Renal cortex interstitium (tissue), 15 donors: Measurements from ENCODE around the gene CASR. TPM values are rescaled to one million over a fixed set of nuclear protein-coding genes. Genes with fewer than 3 reads are reported as not detected.
A peak's percentile ranks its signal among the peaks of the same experiment; 100 is the strongest.
"Not testable (repeated sequence)": the region's sequence is repeated elsewhere in the genome, so short reads cannot be mapped to it uniquely, and the experiment has no call there.

Experiments used
- DNase-seq, 11 donors: peaks; one replicate each; pipeline ENCODE4 v3.0.0-alpha.2; 2013; ENCODE audit warnings: low read depth in 9 of 11, low spot score in 4 of 11; ENCODE audit errors: extremely low read depth in 1 of 11
- long read RNA-seq, 16 experiments: transcript quantifications; one replicate each; lab custom pipeline, GENCODE V29; 2026
- polyA plus RNA-seq, 3 donors: library from polyadenylated mRNA; unstranded; fragments of 120-200 nt; gene quantifications; one replicate each; pipeline ENCODE4 v1.2.1, GENCODE V29; 2013; ENCODE audit not compliant: insufficient read length in 3 of 3

CASR gene
- polyA plus RNA-seq = 10 to 100 TPM; 22.8 to 30.5 (median 26.8) TPM
- long read RNA-seq, donor 1, full-length matches to known transcripts = 2 of 2 reads
- long read RNA-seq, donor 1, partial matches to known transcripts = 0 of 2 reads
- long read RNA-seq, donor 1, other reads (novel, unspliced or antisense) = 0 of 2 reads
- long read RNA-seq, donor 2, full-length matches to known transcripts = 2 of 2 reads
- long read RNA-seq, donor 2, partial matches to known transcripts = 0 of 2 reads
- long read RNA-seq, donor 2, other reads (novel, unspliced or antisense) = 0 of 2 reads
- long read RNA-seq, donor 3, full-length matches to known transcripts = 5 of 11 reads
- long read RNA-seq, donor 3, partial matches to known transcripts = 6 of 11 reads
- long read RNA-seq, donor 3, other reads (novel, unspliced or antisense) = 0 of 11 reads
- long read RNA-seq, donor 4, full-length matches to known transcripts = 2 of 2 reads
- long read RNA-seq, donor 4, partial matches to known transcripts = 0 of 2 reads
- long read RNA-seq, donor 4, other reads (novel, unspliced or antisense) = 0 of 2 reads
- long read RNA-seq, donor 5 = 0 reads
- long read RNA-seq, donor 6, full-length matches to known transcripts = 5 of 10 reads
- long read RNA-seq, donor 6, partial matches to known transcripts = 5 of 10 reads
- long read RNA-seq, donor 6, other reads (novel, unspliced or antisense) = 0 of 10 reads
- long read RNA-seq, donor 7, full-length matches to known transcripts = 2 of 7 reads
- long read RNA-seq, donor 7, partial matches to known transcripts = 5 of 7 reads
- long read RNA-seq, donor 7, other reads (novel, unspliced or antisense) = 0 of 7 reads
- long read RNA-seq, donor 8, full-length matches to known transcripts = 4 of 16 reads
- long read RNA-seq, donor 8, partial matches to known transcripts = 12 of 16 reads
- long read RNA-seq, donor 8, other reads (novel, unspliced or antisense) = 0 of 16 reads
- long read RNA-seq, donor 9, full-length matches to known transcripts = 3 of 16 reads
- long read RNA-seq, donor 9, partial matches to known transcripts = 13 of 16 reads
- long read RNA-seq, donor 9, other reads (novel, unspliced or antisense) = 0 of 16 reads
- long read RNA-seq, donor 10, full-length matches to known transcripts = 2 of 2 reads
- long read RNA-seq, donor 10, partial matches to known transcripts = 0 of 2 reads
- long read RNA-seq, donor 10, other reads (novel, unspliced or antisense) = 0 of 2 reads
- long read RNA-seq, donor 11, full-length matches to known transcripts = 2 of 2 reads
- long read RNA-seq, donor 11, partial matches to known transcripts = 0 of 2 reads
- long read RNA-seq, donor 11, other reads (novel, unspliced or antisense) = 0 of 2 reads
- long read RNA-seq, donor 12, full-length matches to known transcripts = 1 of 1 reads
- long read RNA-seq, donor 12, partial matches to known transcripts = 0 of 1 reads
- long read RNA-seq, donor 12, other reads (novel, unspliced or antisense) = 0 of 1 reads
- long read RNA-seq, donor 13, full-length matches to known transcripts = 2 of 7 reads
- long read RNA-seq, donor 13, partial matches to known transcripts = 5 of 7 reads
- long read RNA-seq, donor 13, other reads (novel, unspliced or antisense) = 0 of 7 reads
- long read RNA-seq, donor 14, full-length matches to known transcripts = 2 of 2 reads
- long read RNA-seq, donor 14, partial matches to known transcripts = 0 of 2 reads
- long read RNA-seq, donor 14, other reads (novel, unspliced or antisense) = 0 of 2 reads
- long read RNA-seq, donor 15, partial matches to known transcripts = 0 of 2 reads
- long read RNA-seq, donor 15, other reads (novel, unspliced or antisense) = 0 of 2 reads
- long read RNA-seq, donor 16, full-length matches to known transcripts = 10 of 20 reads
- long read RNA-seq, donor 16, partial matches to known transcripts = 10 of 20 reads
- long read RNA-seq, donor 16, other reads (novel, unspliced or antisense) = 0 of 20 reads

GRCh38 chr3:122183521-122183892 lies at the start of gene CASR:
Gene CASR, plus strand, starts transcription at chr3:122183668. Its CDS starts 70,522 bp downstream, at chr3:122254190.
- DNase-seq = no peak

DNA sequence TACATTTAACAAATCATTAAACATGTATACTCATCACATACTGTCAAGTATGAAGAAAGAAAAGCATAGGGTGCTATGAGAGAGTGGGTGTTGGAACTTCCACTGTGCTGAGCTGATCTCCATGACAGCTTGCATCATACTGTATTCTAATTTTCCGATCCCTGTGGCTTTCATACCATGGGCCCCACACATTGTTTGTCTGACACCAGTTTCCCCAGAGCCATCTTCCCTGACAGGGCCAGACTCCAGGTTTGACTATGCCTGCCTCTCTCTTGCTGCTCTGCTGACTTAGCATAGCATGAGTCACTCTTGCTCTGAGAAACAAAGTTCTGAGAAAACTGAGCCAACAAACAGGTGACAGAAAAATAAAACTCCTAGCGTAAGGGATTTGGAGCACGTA lies 37.0 kb upstream of the CASR start:
- no peak for DNase-seq

- no peak for DNase-seq
Measured at GRCh38 chr3:122148941-122149627, 34.4 kb upstream of the CASR start.

- DNase-seq = no peak
Measured at GRCh38 chr3:122151480-122151879, 32.0 kb upstream of the CASR start.

GRCh38 chr3:122164983-122165382 lies 18.5 kb upstream of the CASR start:
- not testable (repeated sequence) for DNase-seq

- DNase-seq = no peak
Measured at GRCh38 chr3:122167630-122168029, 15.8 kb upstream of the CASR start.

GRCh38 chr3:122168044-122168443 lies 15.4 kb upstream of the CASR start:
- DNase-seq = no peak

DNA sequence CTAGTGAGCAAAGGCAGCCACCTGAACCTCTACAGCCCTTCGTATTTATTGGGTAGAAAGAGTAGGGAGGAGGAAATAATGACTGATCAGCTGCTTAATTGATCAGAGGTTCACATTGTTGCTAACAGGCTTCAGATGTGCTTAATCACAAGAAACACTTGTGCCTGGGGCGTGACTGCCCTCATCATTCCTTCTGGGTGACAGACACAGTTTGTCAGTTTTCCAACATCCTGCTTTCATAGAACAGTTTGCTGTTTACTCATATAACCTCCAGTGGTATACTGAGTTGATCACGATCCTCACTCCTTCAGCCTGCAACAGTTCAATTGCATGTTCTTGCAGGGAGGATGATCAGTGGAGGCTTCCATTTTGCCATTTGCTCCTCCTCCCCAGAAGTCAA lies 13.6 kb upstream of the CASR start:
- no peak for DNase-seq

GRCh38 chr3:122171361-122171760 lies 12.1 kb upstream of the CASR start:
- DNase-seq = not testable (repeated sequence)

GRCh38 chr3:122178711-122179110 lies 4.8 kb upstream of the CASR start:
- no peak for DNase-seq

GRCh38 chr3:122183893-122184590 lies 574 bp downstream of the CASR start:
- DNase-seq = peak in 1 of 11 donors; percentile 13

GRCh38 chr3:122184591-122184929 lies 1.1 kb downstream of the CASR start:
- DNase-seq = no peak

- no peak for DNase-seq
Measured at GRCh38 chr3:122186372-122186771, 2.9 kb downstream of the CASR start.

DNA sequence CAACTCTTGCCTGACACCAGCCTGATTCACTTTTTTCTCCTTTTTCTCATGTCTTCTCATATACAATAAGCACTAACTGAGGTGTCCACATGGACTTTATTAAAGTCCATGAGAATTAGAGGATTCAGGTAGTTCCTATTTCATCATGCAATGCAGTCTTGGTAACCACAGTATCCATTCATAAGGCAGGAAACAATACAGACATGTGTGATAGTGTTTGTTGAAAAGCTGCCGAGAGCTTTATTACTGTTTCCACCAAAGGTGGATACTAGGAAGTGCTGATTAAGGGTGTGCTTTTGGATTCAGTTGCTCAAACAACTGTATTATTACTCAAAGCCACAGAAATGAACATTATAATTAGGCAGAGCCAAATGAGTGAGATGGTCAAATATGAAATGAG lies 5.3 kb downstream of the CASR start:
- DNase-seq = no peak

DNA sequence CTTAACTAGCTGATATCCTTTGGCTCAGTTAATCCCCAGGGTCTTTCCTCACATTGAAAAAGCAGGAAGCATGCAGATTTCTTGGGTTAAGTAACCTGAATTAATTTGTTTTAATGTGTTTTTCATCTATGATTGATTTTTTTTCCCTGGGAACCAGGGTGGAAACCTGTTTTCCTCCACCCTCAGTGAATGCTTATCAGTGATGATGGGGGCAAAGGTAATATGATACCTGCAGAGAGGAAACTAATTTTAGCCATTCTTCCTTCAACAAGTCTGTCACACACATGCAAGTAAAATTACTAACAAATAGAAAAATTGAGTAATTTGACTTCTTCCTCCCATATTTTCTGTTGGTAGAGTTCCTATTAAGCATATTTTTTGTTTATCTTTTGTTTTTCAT lies 5.9 kb downstream of the CASR start:
- DNase-seq = no peak

GRCh38 chr3:122190525-122190924 lies 7.1 kb downstream of the CASR start:
- DNase-seq = no peak

- no peak for DNase-seq
Measured at GRCh38 chr3:122198966-122199365, 15.5 kb downstream of the CASR start.
